ENCODE results near the gene MED6. TPM values are rescaled to one million over a fixed set of nuclear protein-coding genes. Genes with fewer than 3 reads are reported as not detected.

MED6 gene
- total and polyA plus RNA-seq, 9 of the 15 experiments (the other 6 are each of a cell fraction or from before 2014, with no cell fraction given), result 16.9 to 52.0 (median 30.4) TPM

GRCh38 chr14:70600382-70601157 is at the start of gene MED6 (continued):
- TF ChIP-seq KAT2B (IDR thresholded peaks at IDR 0.05; ENCODE audit: low read depth, low read length) (no peak), PATZ1 (CRISPR knock-in tag; IDR thresholded peaks at IDR 0.05; ENCODE audit: borderline replicate concordance) (no peak), ZNF639 (CRISPR knock-in tag; conservative IDR thresholded peaks at IDR 0.05 in 1 of 2, IDR thresholded peaks at IDR 0.05 in 1 of 2) (0 out of 4 replicates have a peak, but pooled peaks of 1 of the 2 experiments have one; percentile 21), TFE3 (CRISPR knock-in tag; IDR thresholded peaks at IDR 0.05) (no peak), KDM5B (IDR thresholded peaks at IDR 0.05; ENCODE audit: insufficient replicate concordance, low read depth, low read length) (no peak), TEAD4 (IDR thresholded peaks at IDR 0.05; ENCODE audit: low read length) (no peak), TEAD4 (CRISPR knock-in tag; IDR thresholded peaks at IDR 0.05; ENCODE audit: borderline replicate concordance) (no peak), ELK3 (CRISPR knock-in tag; IDR thresholded peaks at IDR 0.05) (no peak), MYC (IDR thresholded peaks at IDR 0.05; ENCODE audit: low read depth, low read length) (0 out of 2 replicates have a peak, but pooled peaks have one; percentile 27), MYC (CRISPR knock-in tag; IDR thresholded peaks at IDR 0.05; ENCODE audit: borderline replicate concordance, low read depth) (no peak), SMARCA5 (IDR thresholded peaks at IDR 0.05) (no peak), RFX5 (IDR thresholded peaks at IDR 0.05; ENCODE audit: low read depth, low read length) (no peak), SETDB1 (IDR thresholded peaks at IDR 0.05; ENCODE audit: low read length) (no peak), ZBED1 (IDR thresholded peaks at IDR 0.05) (no peak), RCOR1 (IDR thresholded peaks at IDR 0.05; ENCODE audit: borderline replicate concordance in 1 of 2, low read depth in 2 of 2, low read length in 2 of 2) (no peak), RBM15 (IDR thresholded peaks at IDR 0.05; ENCODE audit: insufficient read depth, low read length) (no peak), KAT8 (IDR thresholded peaks at IDR 0.05; ENCODE audit: low read depth) (peak; percentile 43; the same call in 1 of the 2 replicates), ZNF586 (CRISPR knock-in tag; conservative IDR thresholded peaks at IDR 0.05) (no peak), ZNF785 (CRISPR knock-in tag; IDR thresholded peaks at IDR 0.05) (no peak), ZNF696 (CRISPR knock-in tag; conservative IDR thresholded peaks at IDR 0.05) (no peak), FOXM1 (IDR thresholded peaks at IDR 0.05; ENCODE audit: low read depth) (no peak), FOXM1 (CRISPR knock-in tag; IDR thresholded peaks at IDR 0.05; ENCODE audit: low read depth) (no peak)

Data from K562 (cell line).